Stimulated activated naive CD4-positive, alpha-beta T cell treated with Interleukin-2 at 50 U/mL for 16 hours (primary cell): Measurements from ENCODE around the gene ATG9B.
"Not testable (repeated sequence)": the region's sequence is repeated elsewhere in the genome, so short reads cannot be mapped to it uniquely, and the experiment has no call there.

Experiments used
- DNase-seq: peaks from one replicate; lab custom pipeline; 2025; lab: John Stamatoyannopoulos, UW

ATG9B gene

GRCh38 chr7:151057989-151058780, 33.9 kb upstream of the ATG9B start:
- DNase-seq, result peak; percentile 98

GRCh38 chr7:151057506-151057988, 33.3 kb upstream of the ATG9B start, which contains the start of gene CDK5:
Gene CDK5 (minus strand): TSS chr7:151057897. CDS start chr7:151057848, 49 bp downstream.
- no peak for DNase-seq

GRCh38 chr7:151056666-151057505, 32.6 kb upstream of the ATG9B start:
- no peak for DNase-seq

- no peak for DNase-seq
These were observed 32.0 kb upstream of the ATG9B start for GRCh38 chr7:151056283-151056665.

- no peak for DNase-seq
These were observed 29.5 kb upstream of the ATG9B start for GRCh38 chr7:151053751-151054150.

GRCh38 chr7:151053096-151053495, 28.8 kb upstream of the ATG9B start:
- DNase-seq, result no peak

- peak; percentile 25 for DNase-seq
These were observed 26.8 kb upstream of the ATG9B start for GRCh38 chr7:151051108-151051507.

GRCh38 chr7:151048911-151049463, 24.7 kb upstream of the ATG9B start:
- no peak for DNase-seq

- DNase-seq, result no peak
These were observed 23.9 kb upstream of the ATG9B start, which contains the start of gene ASIC3 for GRCh38 chr7:151047976-151048815. Gene ASIC3 (plus strand): TSS chr7:151048531. CDS start chr7:151048886, 355 bp downstream.

GRCh38 chr7:151046603-151047573, 22.6 kb upstream of the ATG9B start:
- no peak for DNase-seq

GRCh38 chr7:151045967-151046366, 21.7 kb upstream of the ATG9B start:
- no peak for DNase-seq

GRCh38 chr7:151045262-151045661, 21.0 kb upstream of the ATG9B start:
- no peak for DNase-seq

GRCh38 chr7:151043959-151044358, 19.7 kb upstream of the ATG9B start:
- DNase-seq, result no peak

- not testable (repeated sequence) for DNase-seq
These were observed 19.2 kb upstream of the ATG9B start for GRCh38 chr7:151043449-151043848.

- no peak for DNase-seq
These were observed 16.5 kb upstream of the ATG9B start for GRCh38 chr7:151040616-151041375.

- DNase-seq, result no peak
These were observed 15.7 kb upstream of the ATG9B start for GRCh38 chr7:151039850-151040548.

GRCh38 chr7:151038951-151039849, 14.9 kb upstream of the ATG9B start:
- DNase-seq, result peak; percentile 77

GRCh38 chr7:151035902-151036301, 11.6 kb upstream of the ATG9B start:
- no peak for DNase-seq
